GM21528 (cell line): ENCODE results near the gene FANCG.

Source experiments
- ATAC-seq: cut with Tn5 transposase; IDR thresholded peaks from one replicate; pipeline ENCODE4 v1.9.1; 2021; ENCODE audit warnings: mild to moderate bottlenecking, moderate library complexity; ENCODE audit not compliant: unreplicated experiment, low FRiP score

FANCG gene

DNA sequence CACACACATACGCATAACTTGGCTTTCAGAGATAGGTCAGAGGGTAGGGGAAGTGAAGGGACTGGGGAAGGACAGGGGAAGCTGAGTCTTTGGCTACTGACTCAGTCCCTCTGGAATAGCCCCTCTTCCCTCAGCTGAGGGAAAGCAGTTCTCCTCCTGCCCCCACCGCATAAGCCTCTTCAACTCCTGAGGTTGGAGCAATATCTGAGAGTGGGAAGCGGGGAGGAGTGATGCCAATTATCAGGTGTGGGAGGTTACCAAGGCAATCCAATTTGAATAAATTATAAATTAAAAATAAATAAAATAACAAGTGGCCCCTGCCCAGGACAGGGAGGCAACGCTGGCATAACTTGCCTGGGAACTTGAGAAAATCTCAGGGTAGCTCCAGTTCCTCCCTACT is 24.8 kb upstream of the FANCG start:
- ATAC-seq = no peak

GRCh38 chr9:35103660-35104191 is 24.0 kb upstream of the FANCG start:
- ATAC-seq = no peak

DNA sequence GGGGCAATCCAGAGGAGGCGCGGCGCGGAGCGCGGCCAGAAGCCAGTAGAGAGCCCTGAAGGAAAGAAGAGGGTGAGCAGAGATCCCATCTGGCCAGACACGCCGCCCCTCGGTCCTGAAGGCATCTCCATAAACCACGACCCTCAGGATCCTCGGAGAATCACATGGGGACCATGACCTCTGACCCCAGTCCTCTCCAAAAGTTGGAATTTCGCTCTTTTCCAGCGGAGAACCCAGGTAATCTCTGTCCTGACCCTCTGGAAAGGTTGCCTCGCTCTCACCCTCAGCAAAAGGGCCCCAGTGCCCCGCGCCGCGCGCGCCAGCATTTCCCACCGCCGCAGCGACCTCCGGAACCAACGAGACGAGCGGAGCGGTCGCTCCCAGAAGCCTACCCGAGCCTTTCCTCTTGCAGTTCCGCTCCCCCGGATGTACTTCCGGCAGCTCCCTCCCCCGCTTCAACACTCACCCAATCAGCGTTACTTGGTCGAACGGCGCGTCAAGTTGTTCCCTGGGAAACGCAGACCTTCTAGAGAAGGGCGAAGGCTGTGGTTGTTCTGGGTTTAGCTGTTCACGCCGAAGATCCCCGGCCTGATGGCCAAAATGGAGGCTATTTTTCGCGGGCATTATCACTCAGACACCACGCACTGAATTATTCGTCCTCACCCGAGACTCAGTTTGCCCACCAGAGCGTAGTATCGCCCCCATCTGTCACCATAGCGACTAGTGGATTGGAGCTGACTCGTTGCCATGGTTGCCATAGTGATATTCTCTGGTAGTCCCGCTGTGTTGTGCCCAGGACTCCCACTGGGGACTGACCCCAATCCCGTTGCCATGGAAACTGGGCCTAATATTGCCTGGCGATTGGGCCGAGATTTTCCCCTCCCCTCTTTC is 23.3 kb upstream of the FANCG start, which contains the start of gene STOML2:
STOML2 (minus strand) TSS at position 363 of the 891 bp plus-strand sequence; CDS start at position 326, 37 bp downstream.
- peak; percentile 83 for ATAC-seq

GRCh38 chr9:35102465-35102768 is 22.7 kb upstream of the FANCG start:
- ATAC-seq = peak; percentile 3

DNA sequence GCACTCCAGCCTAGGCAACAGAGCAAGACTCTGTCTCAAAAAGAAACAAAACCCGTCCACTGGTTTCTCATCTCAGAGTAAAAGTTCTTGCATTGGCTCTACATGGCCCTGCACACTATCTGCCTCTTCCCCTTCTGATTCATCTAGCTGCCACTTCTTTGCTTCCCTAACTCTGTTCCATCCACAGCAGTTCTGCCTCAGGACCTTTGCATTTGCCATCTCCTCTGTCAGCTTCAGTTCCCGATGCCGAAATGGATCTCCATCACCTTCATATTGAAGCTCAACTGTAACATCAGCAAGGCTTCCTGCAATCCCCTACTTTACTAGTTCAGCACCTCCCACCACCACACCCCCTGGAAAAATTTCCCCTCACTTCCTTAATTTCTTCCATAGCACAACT is 17.8 kb upstream of the FANCG start:
- no peak for ATAC-seq

GRCh38 chr9:35096035-35096849 is 16.5 kb upstream of the FANCG start, which contains the start of gene PIGO:
PIGO (minus strand) TSS chr9:35096591; CDS start chr9:35095565, 1,026 bp downstream.
- peak; percentile 86 for ATAC-seq

- no peak for ATAC-seq
Measured at GRCh38 chr9:35091536-35091935, 11.8 kb upstream of the FANCG start.

- no peak for ATAC-seq
Measured at GRCh38 chr9:35089434-35089833, 9.7 kb upstream of the FANCG start.

DNA sequence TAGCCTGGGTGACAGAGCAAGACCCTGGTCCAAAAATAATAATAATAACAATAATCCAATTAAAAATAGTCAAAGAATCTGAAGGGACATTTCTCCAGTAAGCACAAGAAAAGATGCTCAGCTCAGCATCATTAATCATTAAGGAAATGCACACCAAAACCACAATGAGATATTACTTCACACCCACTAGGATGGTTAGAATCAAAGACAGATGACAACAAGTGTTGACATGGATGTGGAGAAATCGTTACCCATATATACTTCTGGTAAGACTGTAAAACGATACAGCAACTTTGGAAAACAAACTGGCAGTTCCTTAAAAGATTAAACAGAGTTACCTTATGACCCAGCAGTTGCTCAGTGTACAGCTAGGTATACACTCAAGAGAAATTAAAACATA is 5.3 kb upstream of the FANCG start:
- ATAC-seq = no peak

GRCh38 chr9:35079041-35079425 is 709 bp downstream of the FANCG start:
- peak; percentile 10 for ATAC-seq

- ATAC-seq = no peak
Measured at GRCh38 chr9:35078066-35078465, 1.7 kb downstream of the FANCG start.

- no peak for ATAC-seq
Measured at GRCh38 chr9:35076848-35077247, 2.9 kb downstream of the FANCG start.

GRCh38 chr9:35075358-35075757 is 4.4 kb downstream of the FANCG start:
- ATAC-seq = no peak

GRCh38 chr9:35074791-35075190 is 5.0 kb downstream of the FANCG start:
- ATAC-seq = no peak

- no peak for ATAC-seq
Measured at GRCh38 chr9:35074141-35074540, 5.6 kb downstream of the FANCG start.

- no peak for ATAC-seq
Measured at GRCh38 chr9:35073279-35073612, 6.5 kb downstream of the FANCG start.

DNA sequence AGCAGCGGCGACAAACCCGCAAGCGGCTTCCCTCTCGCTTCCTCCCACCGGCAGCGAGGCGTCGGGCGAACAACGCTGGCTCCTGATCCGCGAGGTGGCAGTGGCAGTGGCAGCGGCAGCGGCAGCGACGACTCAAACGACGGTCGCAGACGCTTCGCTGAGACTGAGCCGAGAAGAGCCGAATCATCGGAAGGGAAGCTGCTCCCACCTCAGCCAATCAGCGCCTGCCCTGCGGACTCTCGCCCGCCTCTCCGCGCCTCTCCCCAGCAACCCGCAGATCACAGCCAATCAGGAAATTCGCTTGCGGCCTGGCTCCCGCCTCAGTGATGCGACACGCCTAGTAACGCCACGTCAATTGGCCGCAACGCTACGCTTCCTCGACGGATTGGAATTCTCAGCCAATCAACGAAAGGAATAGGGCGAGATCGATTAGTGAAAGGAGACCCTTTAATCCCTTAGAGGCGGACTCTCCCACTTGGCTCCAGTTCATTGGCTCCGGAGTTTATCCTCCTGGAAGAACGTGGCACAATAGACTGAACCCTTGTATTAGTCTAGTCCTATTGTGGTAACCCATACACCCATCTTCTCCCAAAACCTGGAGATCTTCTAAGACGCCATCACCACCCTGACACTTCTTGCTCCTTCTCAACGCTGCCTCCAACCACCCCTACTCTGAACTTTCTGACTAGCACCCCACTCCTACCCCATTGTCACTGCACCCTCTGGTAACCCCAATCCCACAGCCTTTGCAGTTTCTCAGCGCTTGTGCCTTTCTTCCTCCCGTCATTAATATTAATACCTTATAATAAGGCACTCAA is 7.1 kb downstream of the FANCG start, which contains the start of gene VCP:
VCP (minus strand) TSS at position 165 of the 818 bp plus-strand sequence. CDS start 272 bp downstream, outside the sequence.
- ATAC-seq = peak; percentile 82

GRCh38 chr9:35071814-35072460 is 7.8 kb downstream of the FANCG start:
- peak; percentile 51 for ATAC-seq

DNA sequence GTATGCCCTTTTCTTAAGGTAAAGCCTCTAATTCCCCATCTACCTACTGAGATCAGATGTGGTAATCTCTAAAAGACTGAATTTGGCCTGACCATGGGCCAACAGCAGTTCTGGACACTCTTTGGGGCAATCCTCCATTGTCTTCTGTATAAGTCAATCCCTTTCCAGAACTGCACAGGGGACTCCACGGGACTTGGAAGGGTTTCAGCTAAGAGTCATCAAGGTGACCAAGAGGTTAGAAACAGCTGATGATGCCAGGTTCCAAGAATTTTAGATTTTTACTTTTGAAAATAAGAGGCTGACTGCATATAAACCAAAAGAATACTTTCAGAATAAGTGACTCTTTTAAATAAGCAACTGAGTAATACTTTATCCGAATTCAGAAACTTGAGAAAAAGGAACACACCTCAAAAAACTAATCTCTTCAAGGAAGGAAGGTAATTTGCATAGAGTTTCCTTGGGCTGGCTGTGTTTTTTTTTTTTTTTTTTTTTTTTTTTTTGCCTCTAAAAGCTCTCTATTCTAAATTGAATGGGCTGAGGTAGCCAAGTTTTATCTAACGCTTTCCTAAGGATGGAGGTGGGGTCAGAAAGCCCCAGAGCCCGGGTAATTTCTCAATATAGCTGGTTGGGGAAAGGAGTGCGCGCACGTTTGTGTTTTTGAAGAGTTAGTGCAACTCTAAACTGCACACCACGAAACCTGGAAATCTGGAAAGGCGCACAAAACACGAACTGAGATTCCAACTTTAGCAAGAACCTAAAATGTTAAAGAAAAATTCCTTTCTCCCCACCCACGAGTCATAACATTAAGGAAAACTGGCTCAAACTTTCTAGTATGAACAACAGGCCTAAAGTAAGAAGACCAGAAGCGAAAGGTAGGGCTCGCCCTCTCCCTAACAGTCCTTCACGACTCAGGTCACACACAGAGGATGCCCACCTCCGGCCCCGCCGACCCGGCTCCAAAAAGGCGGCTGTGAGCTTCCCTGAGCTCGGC is 8.6 kb downstream of the FANCG start:
- ATAC-seq = no peak
